ENCODE measurements around the gene ZNF780A. TPM values are rescaled to one million over a fixed set of nuclear protein-coding genes. Genes with fewer than 3 reads are reported as not detected.

The ZNF780A gene
- total and polyA plus RNA-seq, 2 of the 8 experiments (the other 6 are each of a cell fraction or from before 2014, with no cell fraction given), result 3.5 to 12.0 TPM

- TF ChIP-seq MAFK (IDR thresholded peaks at IDR 0.05; ENCODE audit: low read depth, low read length) (no peak), SIRT6 (IDR thresholded peaks at IDR 0.05; ENCODE audit: low read length) (no peak), CHD1 (IDR thresholded peaks at IDR 0.05; ENCODE audit: low read depth, low read length) (no peak), MAX (IDR thresholded peaks at IDR 0.05) (no peak), TEAD4 (IDR thresholded peaks at IDR 0.05; ENCODE audit: low read depth, low read length) (no peak), CREB1 (IDR thresholded peaks at IDR 0.05) (no peak), POU5F1 (IDR thresholded peaks at IDR 0.05; ENCODE audit: low read depth, low read length) (no peak), SRF (IDR thresholded peaks at IDR 0.05; ENCODE audit: low read depth, low read length) (no peak)
Observed at GRCh38 chr19:40088299-40089047, 2.3 kb downstream of the ZNF780A start (continued).

Measured in H1 (cell line).